ENCODE results near the gene DNM3. TPM values are rescaled to one million over a fixed set of nuclear protein-coding genes. Genes with fewer than 3 reads are reported as not detected.

The DNM3 gene
- total and polyA plus RNA-seq, 9 of the 15 experiments (the other 6 are each of a cell fraction or from before 2014, with no cell fraction given), result 0.08 to 0.36 (median 0.22) TPM; not detected in 1

- TF ChIP-seq ZNF318 (IDR thresholded peaks at IDR 0.05; ENCODE audit: borderline replicate concordance in 1 of 2, low read depth in 1 of 2), result 0 out of 4 replicates have a peak, but pooled peaks of 1 of the 2 experiments have one; percentile 26
- TF ChIP-seq NFE2L1 (tag; IDR thresholded peaks at IDR 0.05; ENCODE audit: borderline replicate concordance, low read depth), result 0 out of 2 replicates have a peak, but pooled peaks have one; percentile 22
- TF ChIP-seq ZNF134 (CRISPR knock-in tag; conservative IDR thresholded peaks at IDR 0.05), result no peak
- TF ChIP-seq HDAC1 (IDR thresholded peaks at IDR 0.05), result no peak
- peak; percentile 75 for TF ChIP-seq ATF4 (CRISPR knock-in tag; IDR thresholded peaks at IDR 0.05)
- no peak for TF ChIP-seq RNF2 (IDR thresholded peaks at IDR 0.05)
- TF ChIP-seq E2F3 (CRISPR knock-in tag; IDR thresholded peaks at IDR 0.05), result no peak
- peak in 1 of 2 experiments; percentile 57; a peak in 2 of 4 replicates for TF ChIP-seq TRIM24 (IDR thresholded peaks at IDR 0.05)
- no peak for TF ChIP-seq KLF13 (tag; IDR thresholded peaks at IDR 0.05; ENCODE audit: borderline replicate concordance, low read depth)
- TF ChIP-seq ZNF316 (IDR thresholded peaks at IDR 0.05), result peak; percentile 92
- 0 out of 2 replicates have a peak, but pooled peaks have one; percentile 10 for TF ChIP-seq SMAD4 (CRISPR knock-in tag; conservative IDR thresholded peaks at IDR 0.05)
- TF ChIP-seq HMG20A (CRISPR knock-in tag; conservative IDR thresholded peaks at IDR 0.05), result no peak
- no peak for TF ChIP-seq ZFP30 (CRISPR knock-in tag; IDR thresholded peaks at IDR 0.05; ENCODE audit: borderline replicate concordance)
These were observed 63.6 kb downstream of the DNM3 start (continued) for GRCh38 chr1:171904778-171905450.
